WTC11 (cell line): ENCODE data around the gene SEC61A1. TPM values are rescaled to one million over a fixed set of nuclear protein-coding genes. Genes with fewer than 3 reads are reported as not detected.

Experiments
- ATAC-seq: fragments of 200-7000 bp; cut with Tn5 transposase; 2 replicates; pipeline ENCODE4 v1.10.0; 2021; ENCODE audit warnings: mild to moderate bottlenecking, moderate library complexity
- CTCF ChIA-PET: fragments of 300-600 bp; sonication (Branson Sonifier 250); formaldehyde crosslinking; loops from one replicate; lab custom pipeline; 2021; ENCODE audit warnings: antibody characterized with exemption; lab: Charles Lee
- POLR2A ChIA-PET: fragments of 350-600 bp; sonication (Branson Sonifier 250); formaldehyde crosslinking; loops from one replicate; lab custom pipeline; 2021; ENCODE audit warnings: antibody characterized with exemption; lab: Charles Lee
- DNase-seq: peaks from one replicate; pipeline ENCODE4 v3.0.0; 2021; ENCODE audit warnings: low spot score
- H3K27ac Mint-ChIP-seq: 2 replicates; pipeline ENCODE4 v1.8.0; 2021; ENCODE audit warnings: mixed read lengths
- H3K27me3 Mint-ChIP-seq: 2 replicates; pipeline ENCODE4 v1.8.0; 2021; ENCODE audit warnings: low read depth, mild to moderate bottlenecking, moderate library complexity, mixed read lengths
- H3K36me3 Mint-ChIP-seq: 2 replicates; pipeline ENCODE4 v1.8.0; 2021; ENCODE audit warnings: mixed read lengths
- H3K4me1 Mint-ChIP-seq: 2 replicates; pipeline ENCODE4 v1.8.0; 2022; ENCODE audit warnings: mixed read lengths
- H3K4me3 Mint-ChIP-seq: 2 replicates; pipeline ENCODE4 v1.8.0; 2021; ENCODE audit warnings: mild to moderate bottlenecking, moderate library complexity, mixed read lengths
- H3K9me3 Mint-ChIP-seq: 2 replicates; pipeline ENCODE4 v1.8.0; 2021; ENCODE audit warnings: mixed read lengths
- ATF2 ChIP-seq: sonication (generic); formaldehyde crosslinking; IDR thresholded peaks from 2 replicates; pipeline ENCODE4 v1.8.1; 2022; ENCODE audit warnings: low read depth, missing genetic modification reagents, borderline replicate concordance
- ATF3 ChIP-seq: sonication (generic); formaldehyde crosslinking; conservative IDR thresholded peaks from 2 replicates; pipeline ENCODE4 v1.8.1; 2022; ENCODE audit warnings: mild to moderate bottlenecking, missing genetic modification reagents
- ATF6 ChIP-seq: sonication (generic); formaldehyde crosslinking; IDR thresholded peaks from 2 replicates; pipeline ENCODE4 v1.8.1; 2023; ENCODE audit warnings: mild to moderate bottlenecking, missing genetic modification reagents
- ESRRA ChIP-seq: sonication (generic); formaldehyde crosslinking; IDR thresholded peaks from 2 replicates; pipeline ENCODE4 v1.8.1; 2022; ENCODE audit warnings: mild to moderate bottlenecking, missing genetic modification reagents, borderline replicate concordance
- FOXP1 ChIP-seq: sonication (generic); formaldehyde crosslinking; IDR thresholded peaks from 2 replicates; pipeline ENCODE4 v1.8.0; 2022; ENCODE audit warnings: missing genetic modification reagents, mild to moderate bottlenecking, moderate library complexity, borderline replicate concordance
- GRHL2 ChIP-seq: fragments of 250-450 bp; sonication (Bioruptor Pico); IDR thresholded peaks from 2 replicates; pipeline ENCODE4 v1.8.0; 2022; ENCODE audit warnings: mild to moderate bottlenecking, moderate library complexity; ENCODE audit not compliant: insufficient replicate concordance, severe bottlenecking
- GTF2I ChIP-seq: fragments of 250-450 bp; sonication (Bioruptor Pico); conservative IDR thresholded peaks from 2 replicates; pipeline ENCODE4 v1.4.0; 2021; ENCODE audit warnings: mild to moderate bottlenecking
- JUN ChIP-seq: sonication (generic); formaldehyde crosslinking; IDR thresholded peaks from 2 replicates; pipeline ENCODE4 v1.8.0; 2023; ENCODE audit warnings: mild to moderate bottlenecking, missing genetic modification reagents
- MAX ChIP-seq: sonication (generic); formaldehyde crosslinking; IDR thresholded peaks from 2 replicates; pipeline ENCODE4 v1.8.0; 2022; ENCODE audit warnings: mild to moderate bottlenecking, missing genetic modification reagents
- MLX ChIP-seq: sonication (generic); formaldehyde crosslinking; IDR thresholded peaks from 2 replicates; pipeline ENCODE4 v1.8.1; 2023; ENCODE audit warnings: mild to moderate bottlenecking, missing genetic modification reagents, moderate library complexity
- OVOL2 ChIP-seq: fragments of 250-450 bp; sonication (Bioruptor Pico); IDR thresholded peaks from 2 replicates; pipeline ENCODE4 v1.9.0; 2021; ENCODE audit warnings: mild to moderate bottlenecking, borderline replicate concordance
- PREB ChIP-seq: sonication (generic); formaldehyde crosslinking; IDR thresholded peaks from 2 replicates; pipeline ENCODE4 v1.8.1; 2022; ENCODE audit warnings: mild to moderate bottlenecking, missing genetic modification reagents, moderate library complexity, borderline replicate concordance
- SMAD3 ChIP-seq: sonication (generic); formaldehyde crosslinking; IDR thresholded peaks from 2 replicates; pipeline ENCODE4 v1.8.0; 2022; ENCODE audit warnings: missing genetic modification reagents, mild to moderate bottlenecking, borderline replicate concordance
- ZNF121 ChIP-seq: sonication (generic); formaldehyde crosslinking; IDR thresholded peaks from 2 replicates; pipeline ENCODE4 v1.8.0; 2023; ENCODE audit warnings: missing genetic modification reagents
- ZNF396 ChIP-seq: fragments of 250-450 bp; sonication (Bioruptor Pico); IDR thresholded peaks from 2 replicates; pipeline ENCODE4 v1.8.0; 2021; ENCODE audit warnings: mild to moderate bottlenecking, moderate library complexity, borderline replicate concordance
- total RNA-seq: library from RNA; stranded (reverse); gene quantifications from 3 replicates; pipeline ENCODE4 v1.2.3, GENCODE V29; 2021
- TF ChIP-seq, protein P1 (sequence below): sonication (generic); formaldehyde crosslinking; IDR thresholded peaks from 2 replicates; pipeline ENCODE4 v1.8.0; 2023; ENCODE audit warnings: missing genetic modification reagents

Gene SEC61A1
- total RNA-seq, 1 experiment from 2014 or later: 152 TPM

GRCh38 chr3:128060473-128061381 is 8.5 kb downstream of the SEC61A1 start:
- H3K4me3 Mint-ChIP-seq: no peak overlapping the region
- DNase-seq (no peak), ATAC-seq (no peak)
- no peak overlapping the region for H3K27ac Mint-ChIP-seq
- CTCF ChIA-PET: no interaction called here
- TF ChIP-seq ATF2 (CRISPR knock-in tag) (no peak), ATF3 (CRISPR knock-in tag) (no peak), SMAD3 (CRISPR knock-in tag) (no peak), FOXP1 (CRISPR knock-in tag) (no peak), GTF2I (CRISPR knock-in tag) (no peak), GRHL2 (CRISPR knock-in tag) (no peak), ESRRA (CRISPR knock-in tag) (no peak), OVOL2 (CRISPR knock-in tag) (no peak)
- TF ChIP-seq, protein P1, sequence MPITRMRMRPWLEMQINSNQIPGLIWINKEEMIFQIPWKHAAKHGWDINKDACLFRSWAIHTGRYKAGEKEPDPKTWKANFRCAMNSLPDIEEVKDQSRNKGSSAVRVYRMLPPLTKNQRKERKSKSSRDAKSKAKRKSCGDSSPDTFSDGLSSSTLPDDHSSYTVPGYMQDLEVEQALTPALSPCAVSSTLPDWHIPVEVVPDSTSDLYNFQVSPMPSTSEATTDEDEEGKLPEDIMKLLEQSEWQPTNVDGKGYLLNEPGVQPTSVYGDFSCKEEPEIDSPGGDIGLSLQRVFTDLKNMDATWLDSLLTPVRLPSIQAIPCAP: no peak
- TF ChIP-seq, all 79 proteins: peak for 0
- H3K27me3 Mint-ChIP-seq: no peaks in the 10 kb centered on the region
- H3K9me3 Mint-ChIP-seq: no peaks in the 10 kb centered on the region
- peaks cover 4% of the 10 kb centered on the region; the same call in 1 of the 2 replicates for H3K4me1 Mint-ChIP-seq
- POLR2A ChIA-PET: no interaction called here
- peaks cover 88% of the 10 kb centered on the region for H3K36me3 Mint-ChIP-seq

DNA sequence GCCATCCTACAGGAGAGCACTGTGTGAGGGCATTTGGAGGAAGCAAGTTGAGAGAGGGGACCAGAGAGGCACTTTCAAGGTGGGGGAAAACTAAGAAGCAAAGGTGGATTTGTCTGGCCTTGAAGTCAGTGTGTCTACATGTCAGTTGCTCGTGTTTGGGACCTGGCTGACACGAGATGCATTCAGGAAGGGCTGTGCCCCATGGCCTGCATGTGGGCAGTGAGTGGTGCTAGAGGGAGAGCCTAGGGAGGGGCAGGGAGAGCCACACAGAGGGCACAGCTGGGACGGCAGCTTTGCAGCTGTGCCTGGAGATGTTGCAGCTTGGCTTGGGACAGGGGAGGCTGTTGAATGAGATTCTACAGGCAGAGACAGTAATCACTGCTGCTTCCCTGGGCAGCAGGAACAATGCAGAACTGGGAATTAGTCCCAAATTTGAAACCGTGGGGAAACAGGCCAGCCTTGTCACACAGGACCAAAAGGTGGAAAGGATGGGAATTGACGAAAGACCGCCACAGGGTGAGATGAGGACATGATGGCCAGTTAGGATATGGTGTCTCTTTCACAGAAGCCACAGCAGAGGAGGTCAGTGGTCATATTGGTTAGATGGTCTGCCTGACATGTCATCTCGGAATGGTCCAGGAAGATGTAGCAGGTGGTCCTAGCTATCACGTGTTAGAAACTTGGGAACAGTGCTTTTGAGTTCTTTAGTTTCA is 10.0 kb downstream of the SEC61A1 start:
- Mint-ChIP-seq H3K27me3 (no peaks in the 10 kb centered on the region), H3K27ac (no peak overlapping the region), H3K4me3 (no peak overlapping the region), H3K9me3 (no peaks in the 10 kb centered on the region), H3K36me3 (peaks cover 87% of the 10 kb centered on the region), H3K4me1 (peaks cover 4% of the 10 kb centered on the region; the same call in 1 of the 2 replicates)
- ChIA-PET POLR2A (no interaction called here), CTCF (interaction anchor here (1.9 kb wide), 1 partner anchor 14 kb away, joined by 4 read pairs; no protein-coding TSS in a partner anchor)
- ATAC-seq (no peak), DNase-seq (no peak)
- TF ChIP-seq JUN (CRISPR knock-in tag) (no peak), ATF6 (CRISPR knock-in tag) (no peak), PREB (CRISPR knock-in tag) (no peak), ZNF121 (CRISPR knock-in tag) (no peak), MLX (no peak), ZNF396 (CRISPR knock-in tag) (no peak), MAX (CRISPR knock-in tag) (no peak)
